Measurements from ENCODE around the gene USP13.

DNA sequence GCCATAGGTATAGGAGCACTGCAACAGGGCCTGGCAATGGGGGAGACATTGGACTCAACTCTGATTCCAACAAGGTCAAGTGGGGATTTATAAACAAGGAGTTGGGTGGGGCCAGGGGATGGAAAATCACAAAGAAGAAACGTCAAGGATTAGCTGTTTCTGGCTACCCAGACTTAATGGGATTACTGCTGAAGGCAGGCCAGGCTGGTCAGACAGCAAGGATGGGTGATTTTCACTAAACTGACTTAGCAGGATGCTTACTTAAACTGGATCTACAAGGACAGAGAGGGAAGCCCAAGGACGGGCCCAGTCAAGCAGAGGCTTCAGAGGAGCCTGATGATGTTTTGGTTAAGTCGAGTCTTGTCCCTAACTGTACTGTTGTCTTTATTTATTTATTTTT, 76.2 kb downstream of the USP13 start:
- no peak for TF ChIP-seq RAD21 (IDR thresholded peaks at IDR 0.05; ENCODE audit: low read depth)
- TF ChIP-seq YY1 (IDR thresholded peaks at IDR 0.05; ENCODE audit: low read depth): no peak
- TF ChIP-seq, protein P1, sequence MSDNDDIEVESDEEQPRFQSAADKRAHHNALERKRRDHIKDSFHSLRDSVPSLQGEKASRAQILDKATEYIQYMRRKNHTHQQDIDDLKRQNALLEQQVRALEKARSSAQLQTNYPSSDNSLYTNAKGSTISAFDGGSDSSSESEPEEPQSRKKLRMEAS (IDR thresholded peaks at IDR 0.05): no peak
- TF ChIP-seq REST (IDR thresholded peaks at IDR 0.05; ENCODE audit: low read depth): no peak

Measured in Ishikawa (cell line).